DND-41 (cell line): ENCODE data around the gene NRXN3.

ENCODE experiments used
- CTCF ChIP-seq: IDR thresholded peaks from 2 replicates; pipeline ENCODE4 v1.5.1; 2012; ENCODE audit warnings: borderline replicate concordance, low read length, moderate library complexity, mild to moderate bottlenecking; ENCODE audit not compliant: poor library complexity, severe bottlenecking; ENCODE audit errors: extremely low read depth
- EZH2 ChIP-seq: IDR thresholded peaks from 3 replicates; pipeline ENCODE4 v1.6.1; 2012; ENCODE audit warnings: borderline replicate concordance, low read depth, mild to moderate bottlenecking, moderate library complexity, low read length, inconsistent platforms; ENCODE audit not compliant: severe bottlenecking

- TF ChIP-seq CTCF (no peak), EZH2 (no peak)
Observed at GRCh38 chr14:79325557-79325956, 1155.4 kb downstream of the NRXN3 start.
